Fibroblast of skin of scalp (primary cell): Measurements from ENCODE around the gene SLX9. TPM values are rescaled to one million over a fixed set of nuclear protein-coding genes. Genes with fewer than 3 reads are reported as not detected.

Experiments
- DNase-seq: peaks from one replicate; pipeline ENCODE4 v3.0.0-alpha.2; 2013
- polyA plus RNA-seq, 2 experiments: library from polyadenylated mRNA; unstranded; fragments of 120-200 nt; gene quantifications; one replicate each; pipeline ENCODE4 v1.2.1, GENCODE V29; 2013; ENCODE audit not compliant: insufficient read length in 2 of 2

SLX9 gene, protein sequence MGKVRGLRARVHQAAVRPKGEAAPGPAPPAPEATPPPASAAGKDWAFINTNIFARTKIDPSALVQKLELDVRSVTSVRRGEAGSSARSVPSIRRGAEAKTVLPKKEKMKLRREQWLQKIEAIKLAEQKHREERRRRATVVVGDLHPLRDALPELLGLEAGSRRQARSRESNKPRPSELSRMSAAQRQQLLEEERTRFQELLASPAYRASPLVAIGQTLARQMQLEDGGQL
- 28.9 TPM for polyA plus RNA-seq (2013, experiment 1 of 2; ENCODE audit: insufficient read length)
- polyA plus RNA-seq (2013, experiment 2 of 2; ENCODE audit: insufficient read length): 23.0 TPM

DNA sequence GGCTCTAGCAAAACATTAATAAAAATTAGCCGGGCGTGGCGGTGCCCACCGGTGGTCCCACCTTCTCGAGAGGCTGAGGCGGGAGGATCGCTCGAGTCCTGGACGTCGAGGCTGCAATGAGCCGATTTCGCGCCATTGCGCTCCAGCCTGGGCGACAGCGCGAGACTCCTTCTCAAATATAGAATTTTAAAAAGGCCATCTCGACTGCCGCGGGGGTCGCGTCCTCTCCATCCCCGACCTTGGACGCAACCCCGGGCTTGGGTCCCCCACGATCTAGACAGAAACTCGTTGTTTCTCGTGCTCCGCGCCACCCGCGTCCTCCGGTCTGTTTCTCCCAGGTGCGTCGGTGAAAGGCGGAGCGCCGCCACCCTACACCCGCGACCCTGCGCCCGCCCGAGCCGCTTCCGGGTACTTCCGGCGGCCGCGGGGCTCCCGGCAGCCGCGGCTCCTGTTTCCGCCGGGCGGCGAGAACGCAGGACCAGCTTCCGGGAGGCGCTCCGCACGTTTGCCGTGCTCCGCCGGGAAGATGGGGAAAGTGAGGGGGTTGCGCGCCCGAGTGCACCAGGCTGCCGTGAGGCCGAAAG is at the start of gene SLX9:
SLX9 (plus strand) TSS at position 498 of the 584 bp plus-strand sequence; CDS start at position 527, 29 bp downstream.
- peak; percentile 83 for DNase-seq

DNA sequence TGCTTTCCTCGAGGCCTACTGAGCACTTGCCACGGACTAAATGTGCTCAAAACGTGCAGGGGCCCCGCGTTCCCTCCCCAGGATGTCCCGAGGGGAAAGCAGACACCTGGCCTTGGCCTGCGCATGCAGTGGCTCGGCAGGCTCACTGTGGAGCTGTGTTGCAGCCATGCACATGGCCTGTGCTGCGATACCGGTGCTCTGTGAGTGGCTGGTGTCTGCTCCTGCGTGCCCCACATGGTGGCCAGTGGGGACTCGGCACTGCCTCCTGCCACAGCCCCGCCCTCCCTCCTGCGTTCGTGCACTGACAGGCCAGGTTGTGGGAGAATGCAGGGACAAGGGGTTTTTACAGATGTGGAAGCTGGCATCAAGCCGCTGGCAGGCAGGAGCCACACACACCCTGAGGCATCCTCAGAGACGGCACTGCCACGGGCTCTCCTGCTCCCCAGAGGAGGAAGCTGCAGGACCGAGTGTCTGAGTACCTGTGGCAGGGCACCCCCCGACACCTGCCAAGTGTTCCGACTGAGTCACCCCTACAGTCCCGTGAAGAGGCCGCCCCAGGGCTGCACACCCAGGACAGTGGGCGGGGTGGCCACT is 49.4 kb upstream of the SLX9 start:
- no peak for DNase-seq

DNA sequence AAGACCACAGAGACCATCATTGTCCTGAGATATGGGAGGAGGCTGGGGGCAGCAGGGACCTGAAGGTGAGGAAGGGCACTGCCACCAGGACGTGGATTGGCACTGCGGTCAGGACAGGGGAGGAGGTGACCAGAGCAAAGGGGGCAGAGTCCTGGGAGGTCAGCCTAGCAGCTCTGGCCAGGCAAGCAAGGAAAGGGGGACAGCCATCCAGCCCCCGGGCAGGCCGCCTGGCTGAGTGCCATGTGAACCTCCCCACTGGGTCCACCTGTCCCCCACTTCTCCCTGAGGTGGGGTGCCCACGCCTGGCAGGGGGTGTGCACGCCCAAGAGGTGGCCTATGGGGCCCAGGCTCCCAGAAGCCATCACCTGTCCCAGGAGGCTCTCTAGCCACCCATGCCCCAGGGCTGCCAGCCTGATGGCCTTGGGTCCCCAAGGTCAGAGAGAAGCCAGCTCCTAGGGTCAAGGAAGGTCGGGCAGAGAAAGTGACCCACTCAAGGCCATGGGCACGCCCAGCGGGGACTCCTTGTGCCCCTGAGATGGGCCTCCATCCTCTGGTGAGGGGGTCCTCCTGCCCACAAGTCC is 48.8 kb upstream of the SLX9 start:
- DNase-seq: no peak

DNA sequence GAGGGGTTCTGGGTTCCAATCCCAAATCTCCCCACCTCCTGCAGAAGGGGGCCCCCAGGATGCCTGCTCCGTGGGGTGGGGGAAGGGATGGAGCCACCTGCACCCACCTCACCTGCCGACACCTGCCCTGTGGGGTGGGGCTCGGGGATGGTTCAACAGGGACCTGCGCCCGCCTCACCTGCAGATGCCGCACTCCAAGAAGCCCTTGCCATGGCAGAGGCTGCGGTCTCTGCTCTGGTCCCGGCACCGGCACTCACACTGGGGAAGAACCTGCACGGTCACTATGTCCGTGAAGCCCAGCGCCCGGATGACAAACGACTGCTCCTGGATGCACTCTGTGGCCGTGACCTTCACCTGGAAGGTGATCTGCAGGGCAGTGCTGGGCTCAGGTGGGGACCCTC is 48.2 kb upstream of the SLX9 start:
- DNase-seq: no peak

DNA sequence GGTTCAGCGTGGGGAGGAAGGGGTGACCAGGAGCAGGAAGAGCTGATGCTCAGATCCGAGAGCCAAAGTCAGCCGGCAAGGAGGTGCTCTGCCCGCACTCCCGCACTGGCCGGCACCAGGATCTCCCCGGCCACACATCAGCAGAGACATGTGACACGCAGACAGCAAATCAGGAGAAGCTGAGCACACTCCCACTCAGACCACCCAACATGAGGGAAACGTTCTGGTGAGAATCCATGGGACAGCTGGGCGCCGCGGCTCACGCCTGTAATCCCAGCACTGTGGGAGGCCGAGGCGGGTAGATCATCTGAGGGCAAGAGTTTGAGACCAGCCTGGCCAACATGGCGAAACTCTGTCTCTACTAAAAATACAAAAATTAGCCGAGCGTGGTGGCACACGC is 47.7 kb upstream of the SLX9 start:
- DNase-seq: peak; percentile 19

DNA sequence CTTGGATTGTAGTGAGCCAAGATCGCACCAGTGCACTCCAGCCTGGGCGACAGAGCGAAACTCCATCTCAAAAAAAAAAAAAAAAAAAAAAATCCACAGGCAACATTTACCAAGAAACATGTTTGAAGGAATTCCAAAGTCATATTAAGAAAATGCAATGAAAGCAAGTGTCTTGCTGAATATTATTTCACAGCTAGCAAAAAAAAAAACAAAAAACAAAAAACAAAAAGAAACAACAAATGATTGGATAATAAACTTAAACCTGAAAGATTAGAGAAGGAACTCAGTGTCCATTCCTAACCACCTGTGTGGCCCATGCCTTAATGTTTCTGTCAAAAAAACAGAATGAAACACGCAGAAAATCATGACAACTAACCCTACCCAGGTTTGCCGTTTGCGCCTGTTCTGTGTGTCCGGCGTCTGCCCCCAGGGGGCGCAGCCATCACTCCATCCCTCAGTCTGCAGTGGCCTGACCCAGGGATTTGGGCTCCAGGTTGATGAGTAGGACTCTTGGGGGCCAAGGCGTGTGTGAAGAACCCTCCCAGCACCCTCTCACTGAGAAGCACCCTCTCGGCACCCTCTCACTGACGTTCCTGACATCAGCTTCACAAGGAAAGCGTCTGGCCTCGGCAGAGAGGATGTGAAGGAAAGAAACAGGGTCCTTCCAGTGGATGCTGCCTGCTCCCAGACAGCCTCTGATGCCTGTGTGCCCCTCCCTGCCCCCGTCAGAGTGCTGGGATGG is 47.1 kb upstream of the SLX9 start:
- peak; percentile 46 for DNase-seq

DNA sequence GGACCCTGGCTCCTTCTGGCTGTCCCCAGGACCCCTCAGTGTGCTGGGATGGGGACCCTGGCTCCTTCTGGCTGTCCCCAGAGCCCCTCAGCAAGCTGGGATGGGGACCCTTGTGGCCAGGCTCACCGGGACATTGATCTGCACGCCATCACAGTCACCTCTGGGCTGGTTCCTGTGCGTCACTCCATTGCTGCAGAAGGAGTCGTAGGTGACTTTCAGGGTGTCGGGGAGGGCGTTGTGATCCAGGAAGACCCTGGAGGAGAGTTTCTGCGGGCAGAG is 46.6 kb upstream of the SLX9 start:
- DNase-seq: no peak

DNA sequence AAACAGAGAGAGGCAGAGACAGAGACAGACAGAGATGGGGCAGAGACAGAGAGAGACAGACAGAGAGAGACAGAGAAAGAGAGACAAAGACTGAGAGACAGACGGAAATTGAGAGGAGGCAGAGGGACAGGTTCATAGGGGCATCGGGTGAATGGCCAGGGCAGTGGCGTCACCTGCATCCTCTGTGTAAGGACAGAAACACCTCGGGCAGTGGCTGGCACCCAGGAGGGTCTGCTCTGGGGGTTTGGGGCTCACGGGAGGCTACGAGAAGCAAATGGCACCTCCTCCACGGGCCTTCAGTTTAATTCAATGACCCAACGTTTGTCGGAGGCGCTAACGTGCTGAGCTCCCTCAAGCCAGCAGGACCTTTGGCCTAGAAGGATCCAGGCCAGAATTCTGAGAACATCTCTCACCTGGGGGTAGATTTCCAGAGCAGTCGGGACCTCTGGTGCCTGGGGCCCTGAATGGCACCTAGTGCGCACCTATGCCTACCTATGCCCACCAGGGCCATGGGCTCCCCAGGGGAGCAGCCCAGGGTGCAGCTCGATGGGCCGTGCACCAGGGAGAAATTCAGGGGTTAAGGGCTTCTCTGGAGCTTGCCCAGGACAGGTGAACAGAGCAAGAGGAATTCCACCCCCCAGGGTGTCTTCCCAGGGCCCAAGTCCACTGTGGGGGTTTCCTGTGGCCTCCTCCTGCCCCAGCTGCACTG is 45.7 kb upstream of the SLX9 start:
- DNase-seq: no peak

DNA sequence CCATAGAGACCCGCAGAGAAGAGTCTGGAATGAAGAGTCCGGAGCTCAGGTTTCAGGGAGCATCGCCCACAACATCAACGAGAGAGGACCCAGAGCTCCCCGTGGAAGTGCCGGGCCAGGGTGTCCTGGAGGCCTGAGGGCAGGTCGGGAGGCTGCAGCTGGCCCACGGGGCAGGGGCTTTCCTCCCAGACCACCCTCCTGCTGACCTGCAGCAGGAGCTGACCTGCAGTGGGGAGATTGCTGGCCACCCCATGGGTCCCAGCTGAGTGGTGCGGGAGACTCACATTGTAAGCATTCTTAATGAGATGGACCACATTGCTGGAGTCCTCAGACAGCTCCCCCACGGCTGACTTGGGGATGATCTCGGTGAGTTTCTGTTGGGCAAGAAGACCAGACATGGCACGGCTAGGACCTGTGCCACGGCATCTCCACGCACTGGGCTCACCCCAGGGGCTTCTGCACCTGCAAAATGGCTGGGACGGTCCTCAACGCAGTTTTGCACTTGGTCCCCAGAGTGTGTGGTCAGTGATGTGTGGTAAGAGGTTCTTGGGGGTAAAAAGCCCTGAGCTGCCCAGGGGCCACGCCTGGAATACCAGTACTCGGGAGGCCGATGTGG is 45.0 kb upstream of the SLX9 start:
- no peak for DNase-seq

DNA sequence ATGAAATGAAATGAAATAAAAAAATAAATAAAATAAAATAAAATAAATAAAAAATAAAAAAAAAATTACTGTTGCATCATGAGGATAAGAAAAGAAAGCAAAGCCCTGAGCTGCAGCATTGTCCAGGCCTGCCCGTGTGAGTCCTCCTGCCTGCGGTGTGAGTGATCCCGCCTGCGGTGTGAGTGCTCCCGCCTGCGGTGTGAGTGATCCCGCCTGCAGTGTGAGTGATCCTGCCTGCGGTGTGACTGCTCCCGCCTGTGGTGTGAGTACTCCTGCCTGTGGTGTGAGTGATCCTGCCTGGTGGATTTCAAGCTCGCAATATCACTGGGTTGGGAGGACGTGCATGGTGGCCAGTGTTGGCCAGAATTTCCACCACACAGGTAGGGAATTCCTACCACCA is 44.0 kb upstream of the SLX9 start:
- DNase-seq: no peak

DNA sequence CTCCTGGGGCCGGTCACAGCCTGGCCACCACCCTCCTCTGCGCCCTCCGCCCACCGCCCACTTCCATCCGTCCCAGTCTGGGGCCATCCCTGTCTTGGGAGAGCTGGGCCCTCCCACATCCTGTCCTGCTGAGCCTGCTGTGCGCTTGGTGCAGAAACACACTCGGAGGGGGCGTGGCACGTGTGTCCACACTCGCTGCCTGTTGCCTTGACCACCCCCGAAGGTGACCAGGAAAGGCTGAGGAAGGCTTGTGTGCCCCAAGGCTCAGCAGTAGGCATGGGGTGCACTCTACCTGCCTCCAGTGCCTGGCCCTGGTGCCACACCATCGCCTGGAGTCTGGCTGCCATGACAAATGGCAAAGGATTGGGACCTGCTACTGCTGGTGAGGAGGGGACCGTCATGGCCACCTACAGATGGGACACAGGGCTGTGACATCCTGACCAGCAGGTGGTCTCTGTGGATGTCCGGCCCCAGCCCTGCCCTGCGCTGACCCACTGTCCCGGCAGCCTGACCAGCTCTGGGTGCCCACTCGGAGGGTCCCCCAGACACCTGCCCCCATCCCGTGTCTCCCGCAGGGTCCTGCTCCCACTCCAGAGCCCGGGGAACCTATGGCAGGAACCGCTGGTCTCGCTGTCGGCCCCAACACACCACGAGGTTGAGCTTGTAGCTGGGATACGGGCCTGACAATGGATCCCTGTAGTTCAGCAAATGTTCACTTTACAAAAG is 43.1 kb upstream of the SLX9 start:
- no peak for DNase-seq

DNA sequence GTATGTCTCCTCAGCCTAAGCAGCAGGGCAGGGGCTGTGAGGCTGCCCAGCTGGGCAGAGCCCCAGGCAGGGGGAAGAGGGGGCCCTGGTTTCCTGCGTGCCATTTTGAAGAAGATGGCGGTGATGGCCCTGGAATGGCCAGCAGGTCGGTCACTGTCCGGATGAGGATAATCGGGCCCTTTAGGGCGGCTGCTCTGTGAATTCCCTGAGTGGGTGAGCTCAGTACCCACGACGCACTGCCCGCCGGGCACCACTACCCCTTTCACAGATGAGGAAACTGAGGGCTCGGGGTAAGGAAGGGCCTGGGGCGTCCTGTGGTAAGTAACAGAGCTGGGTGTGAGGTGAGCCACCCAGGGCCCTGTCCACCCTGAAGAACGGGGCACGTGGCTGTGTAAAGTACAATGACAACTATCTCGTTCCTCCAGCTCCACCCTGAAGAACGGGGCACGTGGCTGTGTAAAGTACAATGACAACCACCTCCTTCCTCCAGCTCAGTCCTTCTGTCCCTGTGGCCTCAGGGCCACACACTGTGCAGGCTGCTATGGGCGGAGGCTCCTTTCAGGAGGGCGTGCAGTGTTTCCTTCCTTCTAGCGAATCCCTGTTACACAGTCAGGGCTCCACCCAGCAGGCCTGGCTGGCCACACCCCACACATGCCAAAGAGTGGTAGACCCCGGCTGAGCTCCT is 42.4 kb upstream of the SLX9 start:
- no peak for DNase-seq

DNA sequence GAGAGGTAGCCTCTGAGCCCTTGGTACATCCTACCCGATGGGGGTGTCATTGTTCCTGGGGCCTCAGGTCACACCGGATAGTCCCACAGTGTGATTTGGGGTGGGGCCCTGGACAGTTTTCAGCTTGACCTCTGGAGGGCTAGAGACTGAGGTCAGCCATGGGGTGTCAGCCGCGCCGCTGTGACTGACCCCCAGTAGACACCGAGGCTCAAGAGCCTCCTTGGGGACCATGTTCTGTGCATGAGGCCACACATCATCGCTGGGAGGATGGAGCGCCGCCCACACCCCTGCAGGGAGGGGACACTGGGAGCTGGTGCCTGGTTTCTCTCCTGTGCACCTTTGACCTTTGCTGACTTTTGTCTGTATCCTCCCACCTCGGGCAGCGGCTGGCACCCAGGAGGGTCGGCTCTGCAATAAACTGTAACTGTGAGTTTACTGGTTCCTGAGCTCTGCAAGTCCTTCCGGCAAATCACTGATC is 41.8 kb upstream of the SLX9 start:
- DNase-seq: no peak

DNA sequence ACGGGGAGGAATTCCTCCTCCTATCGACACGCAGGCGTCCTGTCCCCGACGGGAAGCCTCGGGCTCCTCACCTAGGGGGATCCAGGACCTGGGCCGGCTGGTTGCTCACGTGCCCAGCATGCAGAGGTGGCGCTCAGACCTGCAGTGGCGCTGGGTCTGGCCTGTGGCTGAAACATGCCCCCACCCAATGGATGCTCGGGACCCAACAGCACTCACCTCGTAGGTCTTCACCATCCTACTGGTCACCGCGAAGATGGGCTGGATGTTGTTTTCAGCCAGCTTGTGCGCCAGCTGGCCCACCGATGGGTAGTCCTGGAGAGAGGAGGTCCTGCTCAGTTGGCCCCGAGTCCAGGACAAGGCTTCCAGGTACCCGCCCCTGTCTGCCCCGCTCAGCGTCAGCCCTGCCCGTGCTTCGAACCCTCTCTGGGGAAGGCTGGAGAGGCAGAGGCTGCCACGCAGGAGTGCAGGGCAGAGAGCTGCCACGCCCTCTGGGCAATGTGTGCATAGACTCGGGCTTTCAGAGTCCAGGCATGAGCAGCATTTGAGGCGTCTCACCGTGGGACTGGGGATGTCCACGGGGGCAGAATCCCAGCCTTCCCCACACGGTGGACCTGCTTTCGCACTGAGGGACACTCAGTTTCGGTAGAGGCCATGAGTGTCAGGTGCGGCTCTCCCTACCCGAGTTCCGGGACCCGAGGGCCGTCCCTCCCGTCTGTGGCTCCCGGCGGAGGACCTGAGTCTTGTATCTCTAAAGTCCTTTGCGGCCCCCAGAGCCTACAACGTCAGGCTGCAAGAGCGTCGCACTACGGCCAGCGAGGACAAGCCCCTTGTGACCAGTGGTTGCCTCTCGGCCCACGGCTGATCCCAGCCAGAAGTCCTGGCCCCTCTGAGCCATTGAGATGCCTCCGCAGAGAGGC is 40.7 kb upstream of the SLX9 start:
- DNase-seq: no peak

DNA sequence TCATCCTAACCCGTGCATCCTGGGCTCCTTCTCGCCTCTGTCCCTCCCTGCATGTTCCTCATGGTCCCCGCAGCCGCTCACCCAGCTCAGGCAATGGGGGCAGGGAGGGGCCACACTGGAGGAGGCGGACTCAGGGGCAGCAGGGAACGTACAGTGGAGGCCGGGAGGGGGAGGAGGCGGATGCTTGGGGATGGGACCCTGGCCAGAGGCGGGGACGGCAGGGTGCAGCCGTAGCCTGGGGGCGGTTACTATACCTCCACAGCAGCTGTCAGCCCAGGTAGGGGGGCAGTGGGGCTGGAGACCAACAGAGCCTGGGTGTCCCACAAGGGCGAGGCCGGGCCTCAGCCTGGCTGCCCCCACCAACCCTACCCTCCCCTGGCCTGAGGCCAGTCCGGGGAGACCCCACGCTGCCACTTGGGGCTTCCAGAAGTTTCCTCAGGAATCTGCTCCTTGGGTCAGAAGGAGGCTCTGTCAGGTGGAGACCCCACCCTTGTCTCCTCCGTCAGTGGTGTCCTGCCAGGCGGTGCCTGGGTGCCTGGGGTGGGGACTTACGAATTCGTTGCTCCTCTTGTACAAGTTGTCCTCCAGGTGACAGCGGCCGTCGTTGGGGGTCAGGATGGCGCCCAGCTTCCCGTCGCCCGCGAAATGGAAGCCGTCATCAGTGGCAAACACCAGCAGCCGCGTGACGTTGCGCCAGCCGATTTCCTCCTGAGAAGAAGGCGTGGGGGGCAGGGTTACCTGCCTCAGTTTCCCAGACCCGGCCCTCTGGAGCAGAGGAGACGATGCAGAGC is 39.9 kb upstream of the SLX9 start:
- DNase-seq: no peak

DNA sequence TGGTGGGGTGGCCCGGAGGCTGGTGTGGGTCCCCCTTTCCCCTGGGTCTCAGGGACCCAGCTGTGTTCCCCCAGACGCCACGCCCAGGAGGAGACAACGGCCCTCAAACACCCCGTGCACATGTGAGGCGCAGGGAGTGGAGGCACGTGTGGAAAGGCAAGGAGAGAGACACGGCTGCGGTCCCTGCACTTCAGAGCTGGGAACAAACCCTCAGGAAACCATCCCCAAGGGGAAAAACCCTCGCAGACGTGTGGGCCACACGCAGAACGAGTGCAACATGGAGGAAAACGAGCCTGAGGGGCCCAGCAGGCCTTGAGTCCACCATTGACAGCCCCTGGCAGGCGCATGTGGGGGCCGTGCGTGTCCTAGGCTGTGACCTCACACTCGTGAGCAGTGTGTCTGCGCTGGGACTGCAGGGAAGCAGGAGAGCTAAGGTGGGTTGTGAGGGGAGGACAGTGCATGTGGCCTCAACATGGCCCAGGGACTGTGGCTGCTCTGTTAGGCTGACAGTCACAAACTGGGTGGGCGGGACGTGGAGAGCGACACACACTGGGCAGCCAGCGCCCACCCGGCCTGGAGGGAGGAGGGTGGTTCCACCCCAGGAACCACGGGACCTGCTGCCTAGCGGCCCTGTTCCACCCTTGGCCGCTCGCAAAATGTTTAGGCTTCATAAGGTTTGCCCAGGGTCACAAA is 39.1 kb upstream of the SLX9 start:
- DNase-seq: no peak

DNA sequence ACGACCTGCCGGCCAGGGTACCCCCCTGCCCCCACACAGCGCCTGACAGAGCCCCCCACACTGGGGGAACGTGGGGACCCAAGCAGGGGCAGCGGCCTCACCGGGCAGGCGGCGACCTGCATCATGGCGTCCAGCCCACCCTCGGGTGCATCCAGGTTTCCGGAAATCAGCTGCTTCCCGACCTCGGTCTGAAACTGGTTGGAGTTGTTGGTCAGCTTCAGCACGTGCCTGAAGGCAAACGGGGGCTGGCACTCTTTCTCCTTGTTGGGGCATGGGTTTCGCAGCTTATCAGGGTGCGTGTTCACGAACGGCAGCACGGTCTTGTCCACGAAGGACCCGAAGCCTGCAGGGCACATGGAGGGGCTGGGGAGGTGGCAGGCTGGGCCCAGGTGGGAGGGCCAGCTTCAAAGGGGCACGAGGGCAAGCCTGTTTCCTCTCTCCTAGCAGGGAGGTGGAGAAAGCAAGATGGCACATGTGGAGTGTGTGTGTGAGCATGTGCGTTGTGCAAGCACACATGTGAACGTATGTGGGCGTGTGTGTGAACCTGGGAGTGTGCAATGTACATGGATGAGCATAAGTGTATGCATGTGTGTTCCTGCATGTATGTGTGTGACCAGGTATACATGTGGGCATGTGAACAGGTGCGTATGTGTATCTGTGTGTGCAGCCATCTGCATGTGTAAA is 38.3 kb upstream of the SLX9 start:
- no peak for DNase-seq
